GM19351 (cell line): ENCODE results near the gene PARL.

Experiments
- ATAC-seq: cut with Tn5 transposase; IDR thresholded peaks from one replicate; pipeline ENCODE4 v1.9.1; 2021; ENCODE audit warnings: mild to moderate bottlenecking, moderate library complexity; ENCODE audit not compliant: unreplicated experiment

The PARL gene

GRCh38 chr3:183884427-183885296, at the start of gene PARL:
Gene PARL, minus strand, starts transcription at chr3:183884880. Its CDS starts 34 bp downstream, at chr3:183884846.
- peak; percentile 98 for ATAC-seq

- ATAC-seq: no peak
Measured at GRCh38 chr3:183933160-183933559, 48.5 kb upstream of the PARL start.

GRCh38 chr3:183931881-183932280, 47.2 kb upstream of the PARL start:
- no peak for ATAC-seq

GRCh38 chr3:183930086-183930485, 45.4 kb upstream of the PARL start:
- ATAC-seq: no peak

- no peak for ATAC-seq
Measured at GRCh38 chr3:183927059-183927458, 42.4 kb upstream of the PARL start.

- no peak for ATAC-seq
Measured at GRCh38 chr3:183924956-183925355, 40.3 kb upstream of the PARL start.

GRCh38 chr3:183924543-183924942, 39.9 kb upstream of the PARL start:
- no peak for ATAC-seq

- no peak for ATAC-seq
Measured at GRCh38 chr3:183922421-183922820, 37.7 kb upstream of the PARL start.

GRCh38 chr3:183921096-183921495, 36.4 kb upstream of the PARL start:
- ATAC-seq: no peak

- ATAC-seq: no peak
Measured at GRCh38 chr3:183920416-183920815, 35.7 kb upstream of the PARL start.

GRCh38 chr3:183918178-183918577, 33.5 kb upstream of the PARL start:
- no peak for ATAC-seq

- no peak for ATAC-seq
Measured at GRCh38 chr3:183917776-183918175, 33.1 kb upstream of the PARL start.

GRCh38 chr3:183914856-183915255, 30.2 kb upstream of the PARL start:
- no peak for ATAC-seq

- no peak for ATAC-seq
Measured at GRCh38 chr3:183913580-183913920, 28.9 kb upstream of the PARL start.

- ATAC-seq: no peak
Measured at GRCh38 chr3:183912895-183913579, 28.4 kb upstream of the PARL start.

GRCh38 chr3:183911763-183912506, 27.3 kb upstream of the PARL start:
- ATAC-seq: no peak

GRCh38 chr3:183911087-183911486, 26.4 kb upstream of the PARL start:
- no peak for ATAC-seq

GRCh38 chr3:183909030-183909600, 24.4 kb upstream of the PARL start:
- no peak for ATAC-seq

GRCh38 chr3:183907911-183908331, 23.2 kb upstream of the PARL start:
- ATAC-seq: no peak

GRCh38 chr3:183907176-183907575, 22.5 kb upstream of the PARL start:
- ATAC-seq: no peak

GRCh38 chr3:183906234-183906921, 21.7 kb upstream of the PARL start:
- ATAC-seq: no peak
